IPS-NIHi7 (cell line): ENCODE results near the gene SOCS3.

ENCODE experiments used
- DNase-seq: peaks from one replicate; pipeline ENCODE4 v3.0.0; 2012; ENCODE audit warnings: mixed read lengths; ENCODE audit errors: extremely low spot score

Gene SOCS3, protein sequence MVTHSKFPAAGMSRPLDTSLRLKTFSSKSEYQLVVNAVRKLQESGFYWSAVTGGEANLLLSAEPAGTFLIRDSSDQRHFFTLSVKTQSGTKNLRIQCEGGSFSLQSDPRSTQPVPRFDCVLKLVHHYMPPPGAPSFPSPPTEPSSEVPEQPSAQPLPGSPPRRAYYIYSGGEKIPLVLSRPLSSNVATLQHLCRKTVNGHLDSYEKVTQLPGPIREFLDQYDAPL

DNA sequence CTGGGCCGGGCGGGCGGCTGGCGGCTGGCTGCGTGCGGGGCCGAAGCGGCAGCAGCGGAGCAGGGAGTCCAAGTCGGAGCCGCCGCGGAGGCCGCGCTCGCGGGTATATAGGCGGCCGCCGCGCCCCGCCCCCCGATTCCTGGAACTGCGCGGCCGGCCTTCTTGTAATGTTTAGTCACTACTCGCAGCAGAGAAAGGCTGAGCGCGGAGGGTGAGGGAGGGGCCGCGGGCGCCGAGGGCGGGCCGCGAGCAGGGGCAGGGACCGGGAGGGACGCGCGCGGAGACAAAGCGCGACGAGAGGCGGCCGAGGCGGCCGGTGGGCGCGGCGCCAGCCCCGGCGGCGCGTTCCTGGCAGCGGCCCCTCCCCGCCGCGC lies at the start of gene SOCS3:
Gene SOCS3 (minus strand): TSS at position 81 of the 374 bp plus-strand sequence. CDS start 982 bp downstream, outside the sequence.
- peak; percentile 85 for DNase-seq

DNA sequence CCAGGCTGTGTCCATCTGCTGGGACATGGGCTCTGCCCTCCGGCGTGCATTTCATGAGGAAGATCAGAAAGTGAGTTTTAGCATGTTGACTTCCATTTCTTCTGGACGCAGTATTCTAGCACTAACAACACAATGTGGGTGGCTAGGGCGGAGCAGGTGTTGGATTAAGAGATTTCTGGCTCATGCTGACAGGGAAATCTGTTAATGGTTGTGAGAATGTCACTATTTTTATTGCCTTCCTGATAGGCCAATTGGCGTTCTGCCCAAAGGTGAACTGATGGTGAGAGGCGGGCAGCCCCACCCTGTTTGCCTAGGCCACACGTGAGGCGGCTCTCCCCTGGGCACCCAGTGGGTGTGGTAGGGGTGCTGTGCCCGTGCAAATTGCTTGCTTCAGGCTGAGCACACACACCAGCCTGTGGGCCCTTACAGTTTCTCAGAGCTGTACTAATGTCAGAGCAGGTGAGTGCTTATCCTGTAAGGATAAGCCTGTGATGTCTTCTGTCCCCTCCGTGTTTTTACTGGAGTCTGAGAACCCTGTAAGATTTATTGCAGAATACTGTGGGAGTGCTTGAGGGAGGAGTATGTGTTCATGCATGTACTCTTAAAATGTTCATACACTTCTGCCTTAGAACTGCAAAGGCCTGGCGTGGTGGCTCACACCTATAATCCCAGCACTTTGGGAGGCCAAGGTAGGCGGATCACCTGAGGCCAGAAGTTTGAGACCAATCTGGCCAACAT lies 49.5 kb upstream of the SOCS3 start:
- no peak for DNase-seq

DNA sequence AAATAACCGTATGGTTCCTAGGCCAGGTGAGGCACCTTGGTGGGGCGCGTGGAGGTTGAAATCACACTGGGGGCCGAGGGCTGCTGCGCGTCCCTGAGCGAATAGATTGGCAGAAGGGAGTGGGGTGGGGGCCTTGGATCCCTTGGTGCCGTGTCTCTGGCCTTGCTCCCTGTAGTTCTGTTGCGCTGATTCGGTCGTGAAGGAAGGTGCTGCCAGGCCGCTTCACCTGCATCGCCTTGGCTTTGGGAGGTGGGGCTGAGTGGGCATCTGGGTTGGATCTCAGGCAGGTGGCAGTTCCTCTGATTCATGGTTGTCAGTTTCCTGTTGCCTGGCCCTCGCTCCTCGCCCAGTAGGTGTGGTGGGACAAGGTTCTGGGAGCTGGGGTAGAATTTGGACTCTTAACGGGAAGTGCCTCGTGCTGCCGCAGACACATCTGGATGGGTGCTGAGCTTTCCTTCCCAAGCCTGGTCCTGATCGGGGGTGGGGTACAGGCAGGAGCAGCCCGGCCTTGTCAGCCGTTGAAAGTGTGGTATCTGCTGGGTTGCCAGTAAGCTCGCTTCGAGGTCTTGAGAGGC lies 48.7 kb upstream of the SOCS3 start:
- no peak for DNase-seq

DNA sequence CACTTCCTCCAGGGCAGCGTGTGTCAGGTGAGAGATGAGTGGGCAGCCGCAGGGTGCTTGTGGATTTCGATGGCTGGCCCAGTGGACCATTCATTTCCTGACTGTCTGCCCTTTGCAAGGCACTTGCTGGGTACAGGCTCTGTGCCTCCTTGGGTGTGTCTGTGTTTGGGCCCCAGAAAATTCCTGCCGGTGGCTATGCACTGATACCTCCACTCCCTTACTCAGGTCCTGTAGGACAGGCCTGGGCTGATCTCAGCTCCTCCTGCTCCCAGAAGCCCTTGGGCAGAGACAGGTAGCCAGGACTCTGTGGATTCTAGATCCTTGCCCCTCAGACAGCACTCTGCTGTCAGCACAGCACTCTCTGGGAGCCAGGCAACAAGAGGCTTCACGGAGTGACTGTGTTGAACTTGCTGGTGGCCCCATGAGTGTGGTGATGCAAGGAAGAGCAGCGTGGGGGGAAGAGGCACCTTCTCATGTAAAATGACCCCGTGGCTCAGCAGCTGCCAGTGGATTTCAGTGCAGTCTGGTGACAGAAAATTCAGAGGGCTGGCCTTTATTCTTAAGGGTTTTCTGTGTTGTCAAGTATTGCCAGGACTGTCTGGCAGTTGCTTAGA lies 47.6 kb upstream of the SOCS3 start:
- DNase-seq, result no peak

DNA sequence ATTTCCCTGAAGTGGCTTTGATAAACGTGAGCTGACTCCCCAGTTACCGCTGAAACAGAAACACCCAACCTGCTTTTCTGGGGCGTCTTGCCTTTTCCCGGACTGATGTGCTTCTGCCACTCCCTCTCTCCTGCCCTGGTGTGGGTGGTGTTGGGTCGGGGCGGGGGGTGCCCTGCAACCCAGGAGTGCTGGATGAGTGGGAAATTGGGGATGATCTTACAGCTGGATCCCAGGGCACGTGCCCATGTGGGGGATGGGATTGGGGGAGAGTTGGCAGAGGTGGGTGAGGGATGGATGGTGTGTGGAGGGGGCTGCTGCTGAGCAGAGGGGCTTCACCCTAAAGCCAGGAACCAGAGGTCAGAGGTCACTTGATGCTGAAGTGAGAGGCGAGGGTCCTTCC lies 47.0 kb upstream of the SOCS3 start:
- DNase-seq, result no peak

DNA sequence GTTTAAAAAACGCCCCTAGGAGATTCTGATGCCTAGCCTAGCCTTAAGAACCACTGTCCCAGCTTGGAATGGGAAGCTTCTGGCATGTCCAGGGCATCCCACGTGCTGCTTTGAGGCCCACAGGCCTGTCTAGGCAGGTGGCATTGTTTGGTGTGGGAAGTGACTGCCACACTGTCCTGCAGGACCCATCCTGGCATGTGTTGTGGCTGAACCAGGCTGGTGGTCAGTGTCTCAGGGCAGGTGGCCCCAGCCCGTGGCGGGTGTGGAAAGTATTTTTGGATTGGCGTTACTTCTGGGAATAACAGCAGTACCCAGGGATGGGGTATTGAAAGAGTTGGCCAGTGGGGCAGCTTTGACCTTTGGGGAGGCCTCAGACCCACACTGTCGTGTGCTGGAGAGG lies 46.5 kb upstream of the SOCS3 start:
- DNase-seq, result no peak

DNA sequence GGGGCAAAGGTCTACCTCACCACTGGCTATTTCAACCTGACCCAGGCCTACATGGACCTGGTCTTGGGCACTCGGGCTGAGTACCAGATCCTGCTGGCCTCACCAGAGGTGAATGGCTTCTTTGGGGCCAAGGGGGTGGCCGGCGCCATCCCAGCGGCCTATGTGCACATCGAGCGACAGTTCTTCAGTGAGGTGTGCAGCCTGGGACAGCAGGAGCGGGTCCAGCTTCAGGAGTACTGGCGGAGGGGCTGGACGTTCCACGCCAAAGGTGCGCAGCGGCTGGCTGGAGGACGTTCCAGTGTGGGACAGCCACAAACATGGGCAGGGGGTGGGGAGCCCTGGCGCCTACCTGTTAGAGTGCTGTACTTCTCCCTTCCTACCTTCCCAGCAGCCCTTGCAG lies 43.9 kb upstream of the SOCS3 start:
- no peak for DNase-seq

DNA sequence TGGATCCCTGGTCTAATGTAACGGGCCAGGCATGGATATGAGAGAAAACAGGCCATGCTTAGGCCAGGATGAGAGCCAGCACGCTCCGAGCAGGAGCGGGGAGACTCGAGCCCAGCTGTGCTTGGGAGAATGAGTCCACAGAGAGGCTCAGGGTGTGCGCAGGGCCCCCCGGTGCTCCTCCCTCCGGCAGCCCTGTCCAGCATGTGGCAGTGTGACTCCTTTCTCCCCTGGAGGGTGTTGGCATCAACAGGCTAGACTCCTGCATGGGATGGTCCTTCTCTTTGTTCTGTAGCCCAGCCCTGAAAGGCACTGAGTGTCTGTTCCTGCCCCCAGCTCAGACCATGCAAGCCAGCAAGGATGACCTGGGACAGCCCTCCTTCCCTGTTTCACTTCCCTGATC lies 42.0 kb upstream of the SOCS3 start:
- DNase-seq, result no peak

DNA sequence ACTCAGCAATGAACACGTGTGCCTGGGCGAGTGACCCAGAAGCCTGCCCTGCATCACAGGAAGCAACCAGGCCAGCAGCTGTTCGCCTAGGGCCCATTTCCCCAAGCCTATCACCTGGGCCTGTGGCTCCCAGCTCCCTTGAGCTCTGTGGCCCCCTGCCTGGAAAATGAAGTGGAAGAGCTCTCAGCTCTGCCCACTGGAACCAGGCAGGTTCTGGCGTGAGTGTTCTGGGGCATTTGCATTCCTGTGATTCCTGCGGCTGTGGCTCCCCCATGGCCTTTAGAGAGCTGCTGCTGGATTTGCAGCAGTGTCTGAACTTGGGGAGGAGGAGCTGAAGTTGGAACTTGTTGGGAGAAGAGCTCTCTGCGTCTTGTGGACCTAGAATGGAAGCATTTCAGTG lies 41.4 kb upstream of the SOCS3 start:
- no peak for DNase-seq

DNA sequence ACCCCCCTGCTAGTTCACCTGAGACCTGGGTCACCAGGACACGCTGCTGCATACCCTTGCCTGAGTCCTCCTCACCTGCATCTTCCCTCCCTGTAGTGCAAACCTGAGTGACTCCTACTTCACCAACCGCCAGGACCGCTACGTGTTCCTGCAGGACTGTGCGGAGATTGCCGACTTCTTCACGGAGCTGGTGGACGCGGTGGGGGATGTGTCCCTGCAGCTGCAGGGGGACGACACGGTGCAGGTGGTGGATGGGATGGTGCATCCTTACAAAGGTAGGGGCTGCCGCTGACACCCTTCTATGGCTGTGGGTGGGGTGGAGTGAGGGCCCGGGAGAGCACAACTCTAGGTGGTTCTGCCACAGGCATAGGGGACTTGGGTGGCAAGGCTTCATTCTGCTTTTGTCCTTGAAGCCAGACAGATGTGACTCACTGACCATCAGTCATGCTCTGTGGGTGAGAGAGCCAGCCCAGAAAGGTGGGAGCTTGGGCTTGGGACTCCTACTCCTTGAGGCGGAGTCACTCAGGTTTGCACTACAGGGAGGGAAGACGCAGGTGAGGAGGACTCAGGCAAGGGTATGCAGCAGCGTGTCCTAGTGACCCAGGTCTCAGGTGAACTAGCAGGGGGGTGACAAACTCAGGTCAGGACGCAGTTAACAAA lies 40.8 kb upstream of the SOCS3 start:
- DNase-seq, result no peak

DNA sequence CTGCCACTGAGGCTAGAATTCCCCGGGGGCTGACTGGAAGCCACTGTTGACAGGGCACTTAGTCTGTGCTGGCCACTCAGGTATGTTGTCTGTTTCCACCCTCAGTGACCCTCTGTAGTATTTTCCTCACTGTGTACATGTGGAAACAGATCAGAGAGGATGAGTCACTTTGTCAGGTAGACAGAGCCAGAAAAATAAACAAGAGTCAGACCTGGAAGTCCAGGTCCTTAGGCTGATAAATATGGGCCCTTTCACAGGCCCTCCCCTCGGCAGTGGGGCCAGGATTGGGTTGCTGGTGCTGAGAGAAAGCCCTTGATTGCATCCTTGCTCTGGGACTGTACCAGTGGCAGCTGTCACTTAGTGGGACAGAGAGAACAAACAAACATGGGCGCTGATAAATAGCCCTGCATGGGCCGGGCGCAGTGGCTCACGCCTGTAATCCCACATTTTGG lies 39.8 kb upstream of the SOCS3 start:
- DNase-seq, result no peak

DNA sequence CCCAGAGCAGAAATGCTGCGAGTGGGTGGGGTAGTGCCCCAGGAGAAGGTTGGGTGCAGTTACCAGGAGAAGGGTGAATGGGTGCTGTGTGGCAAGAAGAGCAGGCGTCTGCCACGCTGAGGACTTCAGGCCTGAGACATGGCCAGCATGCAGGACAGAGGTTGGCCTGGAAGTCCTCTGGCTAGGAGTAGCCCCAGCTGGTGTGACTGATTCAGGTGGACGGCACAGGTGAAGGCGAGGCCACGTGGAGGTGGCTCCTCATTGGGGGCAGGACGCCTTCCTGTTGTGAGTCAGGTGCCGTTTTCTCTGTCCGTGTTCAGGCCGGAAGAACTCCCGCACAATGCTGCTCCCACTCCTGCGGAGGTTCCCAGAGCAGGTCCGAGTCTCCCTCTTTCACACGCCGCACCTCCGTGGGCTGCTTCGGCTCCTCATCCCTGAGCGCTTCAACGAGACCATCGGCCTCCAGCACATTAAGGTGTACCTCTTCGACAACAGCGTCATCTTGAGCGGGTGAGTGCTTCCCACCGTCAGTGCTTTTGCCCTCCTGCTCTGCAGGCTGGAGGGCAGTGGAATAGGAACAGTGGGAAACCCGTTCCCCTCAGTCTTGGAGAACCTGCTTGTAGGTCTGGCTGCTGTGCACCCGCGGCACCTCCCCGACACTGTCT lies 39.3 kb upstream of the SOCS3 start:
- no peak for DNase-seq

DNA sequence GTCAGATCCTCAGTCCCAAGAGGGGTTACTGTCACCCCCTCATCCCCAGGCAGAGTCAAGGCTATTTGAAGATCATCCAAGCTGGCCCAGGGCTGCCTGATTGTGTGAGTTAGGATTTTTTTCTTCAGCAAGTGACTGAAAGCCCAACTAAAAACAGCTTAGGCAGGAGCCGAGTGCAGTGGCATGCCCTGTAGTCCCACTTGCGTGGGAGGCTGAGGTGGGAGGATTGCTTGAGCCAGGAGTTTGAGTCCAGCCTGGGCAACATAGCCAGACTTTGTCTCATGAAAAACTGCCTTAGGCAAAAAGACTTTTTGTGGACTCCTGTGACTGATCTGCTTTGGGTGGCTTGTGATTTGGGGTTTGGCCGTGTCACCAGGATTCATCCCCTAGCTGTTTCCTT lies 38.5 kb upstream of the SOCS3 start:
- DNase-seq, result no peak

DNA sequence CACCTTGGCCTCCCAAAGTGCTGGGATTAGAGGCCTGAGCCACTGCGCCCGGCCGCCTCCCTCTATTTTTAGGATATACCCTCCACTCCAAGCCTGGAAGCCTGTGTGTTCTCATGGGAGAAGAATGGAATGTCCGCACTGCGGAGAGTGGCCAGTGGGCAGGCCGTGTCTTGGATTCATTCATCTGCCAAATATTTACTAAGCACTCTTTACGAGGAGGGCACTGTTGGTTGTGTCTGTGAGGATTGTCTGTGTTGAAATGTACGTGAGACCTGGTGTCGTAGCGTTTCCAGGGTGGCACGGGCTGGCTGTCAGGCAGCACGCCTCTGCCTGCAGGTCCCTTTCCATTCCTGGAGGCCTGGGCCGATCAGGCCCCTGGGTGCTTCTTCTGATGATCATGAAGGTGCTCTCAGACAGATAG lies 37.8 kb upstream of the SOCS3 start:
- no peak for DNase-seq

DNA sequence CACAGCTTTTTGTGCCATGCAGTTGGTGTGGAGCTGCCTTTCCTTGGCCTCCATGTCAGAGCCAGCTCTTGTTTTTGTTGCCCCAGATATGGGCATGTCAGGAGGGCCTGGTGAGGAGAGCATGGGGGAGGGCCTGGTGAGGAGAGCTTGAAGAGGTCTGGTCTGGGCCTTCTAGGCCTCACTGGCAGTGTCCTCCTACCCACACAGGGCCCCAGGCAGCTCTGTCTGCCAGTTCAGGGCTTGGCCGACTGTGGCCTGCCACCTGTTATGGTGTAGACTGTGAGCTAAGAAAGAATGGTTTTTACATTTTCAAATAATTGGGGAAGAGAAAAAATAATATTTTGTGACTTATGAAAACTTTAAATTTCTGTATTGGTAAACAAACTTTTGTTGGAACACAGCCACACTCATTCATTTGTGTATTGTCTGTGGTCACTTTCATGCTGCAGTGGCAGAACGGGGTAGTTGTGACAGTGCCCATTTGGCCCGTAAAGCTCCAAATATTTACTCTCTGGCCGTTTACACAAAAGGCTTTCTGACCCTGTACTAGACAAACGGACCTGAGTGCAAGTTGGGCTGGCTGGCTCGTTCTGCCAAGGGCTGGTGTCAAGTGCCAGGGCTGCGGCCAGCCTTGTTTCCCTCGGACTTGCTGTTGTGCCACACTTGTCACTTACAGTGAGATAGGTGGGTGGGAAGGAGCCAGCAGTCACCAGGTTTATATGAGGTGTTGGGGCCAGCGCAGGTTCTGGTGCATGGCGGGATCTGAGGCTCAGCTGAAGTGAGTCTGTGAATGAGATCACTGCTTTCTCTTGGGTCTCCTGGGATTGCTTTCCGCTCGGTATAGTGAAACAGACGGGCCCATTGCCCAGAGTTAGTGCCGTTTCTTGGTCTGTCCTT lies 36.8 kb upstream of the SOCS3 start:
- DNase-seq, result no peak

DNA sequence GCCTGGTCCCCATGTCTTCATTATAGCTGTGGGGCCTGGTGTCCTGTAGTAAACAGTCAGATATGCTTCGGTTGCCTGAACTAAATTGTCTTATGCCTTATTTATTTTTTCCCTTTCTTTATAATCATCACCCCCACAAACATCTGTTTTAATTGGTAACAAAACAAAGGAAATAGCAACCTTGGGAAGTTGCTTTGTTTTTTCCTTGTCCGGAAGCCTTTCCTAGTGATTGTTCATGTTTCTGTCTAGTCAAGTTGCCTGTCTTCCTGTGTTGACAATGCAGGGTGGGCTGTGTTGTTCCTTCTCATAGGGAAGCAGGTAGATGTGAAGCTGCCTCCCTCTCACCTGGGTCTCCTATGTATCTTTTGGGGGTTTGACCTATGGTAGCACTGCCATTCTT lies 35.3 kb upstream of the SOCS3 start:
- DNase-seq, result no peak

DNA sequence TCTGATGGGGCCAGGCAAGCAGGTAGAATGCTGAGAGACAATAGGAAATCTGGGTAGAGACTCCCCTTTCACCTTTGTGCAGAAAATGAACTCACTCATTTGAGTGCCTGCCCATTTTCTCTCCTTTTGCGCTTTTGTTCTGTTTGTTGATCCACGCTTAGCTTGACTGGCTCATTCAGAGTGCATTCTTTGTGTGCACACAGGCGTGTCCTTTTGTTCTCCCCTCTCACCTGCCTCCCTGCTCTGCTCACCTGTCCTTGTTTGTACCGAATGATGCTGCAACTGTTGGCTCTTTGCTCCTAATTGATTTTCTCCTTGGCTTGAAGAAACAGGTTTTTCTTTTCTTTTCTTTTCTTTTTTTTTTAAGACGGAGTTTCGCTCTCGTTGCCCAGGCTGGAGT lies 34.3 kb upstream of the SOCS3 start:
- no peak for DNase-seq

DNA sequence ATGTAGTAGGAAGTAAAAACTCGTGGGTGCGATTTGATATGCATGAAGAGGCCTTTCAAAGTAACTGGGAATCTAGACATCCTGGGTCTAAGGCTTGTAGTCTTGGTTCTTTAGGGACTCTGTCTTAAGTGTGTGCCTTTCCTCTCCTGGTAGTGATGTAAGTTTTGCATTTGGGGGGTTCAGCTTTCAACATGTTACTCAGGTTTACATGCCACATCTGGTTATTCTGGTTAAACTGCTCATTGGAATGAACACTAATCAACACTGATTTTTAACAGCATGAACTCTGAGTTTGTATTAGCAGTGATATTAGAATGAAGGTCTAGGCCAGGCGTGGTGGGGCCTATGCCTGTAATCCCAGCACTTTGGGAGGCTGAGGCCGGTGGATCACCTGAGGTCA lies 33.7 kb upstream of the SOCS3 start:
- no peak for DNase-seq

DNA sequence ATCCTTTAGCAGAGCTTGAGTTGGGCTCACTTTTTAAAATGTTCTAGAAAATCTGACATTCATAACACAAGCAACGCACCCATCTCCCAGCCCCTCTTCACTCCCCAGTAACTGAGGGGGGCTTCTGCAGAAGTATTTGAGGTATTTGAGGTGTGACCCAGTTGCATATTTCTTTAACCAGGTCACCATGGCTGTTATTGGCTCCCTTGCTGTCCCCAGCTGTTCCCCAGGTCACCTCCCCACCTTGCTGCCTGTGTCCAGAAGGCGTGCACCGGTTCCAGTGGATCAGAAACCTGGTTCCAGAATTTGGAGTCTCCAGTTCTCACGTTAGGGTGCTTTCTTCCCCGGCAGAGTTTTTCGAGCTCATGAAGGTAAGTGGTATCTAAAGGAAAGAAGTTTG lies 32.4 kb upstream of the SOCS3 start:
- no peak for DNase-seq

DNA sequence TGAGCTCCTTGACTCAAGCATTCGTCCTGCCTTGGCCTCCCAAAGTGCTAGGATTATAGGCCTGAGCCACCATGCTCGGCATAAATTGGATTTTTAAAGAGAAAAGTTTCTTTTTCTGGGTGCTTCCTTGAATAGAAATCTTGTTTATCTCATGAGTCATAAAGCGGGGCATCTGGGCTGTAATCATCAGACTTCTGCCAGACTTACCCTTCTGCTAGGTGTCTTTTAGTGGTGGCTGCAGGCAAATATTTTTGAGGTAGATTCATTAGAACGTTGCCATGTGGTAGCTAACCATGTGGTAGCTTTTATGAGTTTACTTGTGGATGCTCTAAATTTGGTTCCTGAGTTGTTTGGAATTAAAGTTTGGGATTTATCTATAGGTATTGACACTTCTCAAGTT lies 32.0 kb upstream of the SOCS3 start:
- DNase-seq, result no peak

DNA sequence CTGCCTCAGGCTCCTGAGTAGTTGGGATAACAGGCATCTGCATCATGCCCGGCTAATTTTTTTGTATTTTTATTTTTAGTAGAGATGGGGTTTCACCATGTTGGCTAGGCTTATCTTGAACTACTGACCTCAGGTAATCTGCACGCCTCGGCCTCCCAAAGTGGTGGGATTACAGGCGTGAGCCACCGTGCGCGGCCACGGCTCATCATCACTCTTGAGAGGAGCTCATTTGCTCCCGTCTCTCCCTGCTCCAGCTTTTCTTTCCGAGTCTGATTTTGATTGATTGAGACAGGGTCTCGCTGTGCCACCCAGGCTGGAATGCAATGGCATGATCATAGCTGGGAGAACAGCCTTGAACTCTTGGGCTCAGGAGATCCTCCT lies 31.2 kb upstream of the SOCS3 start:
- DNase-seq, result no peak
